ENCODE data around the gene FGL2.
A peak's percentile ranks its signal among the peaks of the same experiment; 100 is the strongest.
"Not testable (repeated sequence)": the region's sequence is repeated elsewhere in the genome, so short reads cannot be mapped to it uniquely, and the experiment has no call there.

Gene FGL2

DNA sequence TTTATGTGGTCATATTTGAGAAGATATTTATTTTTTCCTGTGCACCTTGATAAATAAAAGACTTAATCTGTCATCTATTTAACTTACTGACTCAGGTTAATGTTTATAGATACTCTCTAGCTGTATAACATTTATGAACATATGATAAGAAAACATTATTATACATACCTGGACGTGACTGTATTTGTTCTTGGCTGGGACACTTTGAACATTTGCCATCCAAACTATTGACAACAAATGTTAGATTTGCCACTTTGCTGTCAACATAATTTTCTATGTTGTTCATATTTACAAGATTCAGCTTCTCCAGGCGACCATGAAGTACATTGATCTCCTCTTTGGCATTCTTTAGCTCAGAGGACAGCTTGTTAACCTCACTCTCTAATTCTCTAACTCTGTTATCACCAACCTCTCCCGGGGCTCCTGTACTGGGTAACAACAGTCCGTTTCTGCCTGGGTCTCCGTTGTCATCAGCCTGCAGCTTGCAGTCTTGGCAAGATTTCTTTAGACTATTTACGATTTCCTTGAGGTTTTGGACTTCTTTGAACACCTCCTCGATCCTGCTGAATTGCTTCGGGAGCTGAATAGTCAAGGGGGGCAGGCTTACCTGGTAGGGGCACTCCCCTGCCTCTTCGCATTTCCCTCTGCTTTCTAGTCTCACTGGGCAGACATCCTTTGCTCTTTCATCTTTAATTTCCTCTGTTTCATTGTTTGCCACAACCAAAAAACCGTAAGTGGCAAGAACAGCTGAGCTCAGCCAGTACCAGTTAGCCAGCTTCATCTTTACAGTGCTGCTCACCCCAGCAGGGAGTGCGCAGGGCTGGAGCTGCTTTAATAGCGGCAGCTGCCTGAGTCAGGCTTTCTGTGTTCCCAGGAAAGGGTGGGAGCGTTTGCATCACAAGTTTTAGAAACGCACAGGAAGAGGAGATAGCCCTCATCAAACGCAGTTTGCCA is at the start of gene FGL2:
TSS of gene FGL2 (minus strand) at position 807 of the 954 bp plus-strand sequence. CDS start at position 781, 26 bp downstream.
- DNase-seq (ENCODE audit: low spot score), result no peak

- no peak for DNase-seq (ENCODE audit: low spot score)
Measured at GRCh38 chr7:77248154-77248553, 48.5 kb upstream of the FGL2 start.

GRCh38 chr7:77247206-77247850 is 47.7 kb upstream of the FGL2 start:
- DNase-seq (ENCODE audit: low spot score), result peak; percentile 58

- no peak for DNase-seq (ENCODE audit: low spot score)
Measured at GRCh38 chr7:77246026-77246640, 46.5 kb upstream of the FGL2 start.

- no peak for DNase-seq (ENCODE audit: low spot score)
Measured at GRCh38 chr7:77245015-77245755, 45.6 kb upstream of the FGL2 start.

GRCh38 chr7:77244222-77244934 is 44.8 kb upstream of the FGL2 start:
- no peak for DNase-seq (ENCODE audit: low spot score)

- no peak for DNase-seq (ENCODE audit: low spot score)
Measured at GRCh38 chr7:77242554-77242953, 42.9 kb upstream of the FGL2 start.

- no peak for DNase-seq (ENCODE audit: low spot score)
Measured at GRCh38 chr7:77242068-77242467, 42.4 kb upstream of the FGL2 start.

DNA sequence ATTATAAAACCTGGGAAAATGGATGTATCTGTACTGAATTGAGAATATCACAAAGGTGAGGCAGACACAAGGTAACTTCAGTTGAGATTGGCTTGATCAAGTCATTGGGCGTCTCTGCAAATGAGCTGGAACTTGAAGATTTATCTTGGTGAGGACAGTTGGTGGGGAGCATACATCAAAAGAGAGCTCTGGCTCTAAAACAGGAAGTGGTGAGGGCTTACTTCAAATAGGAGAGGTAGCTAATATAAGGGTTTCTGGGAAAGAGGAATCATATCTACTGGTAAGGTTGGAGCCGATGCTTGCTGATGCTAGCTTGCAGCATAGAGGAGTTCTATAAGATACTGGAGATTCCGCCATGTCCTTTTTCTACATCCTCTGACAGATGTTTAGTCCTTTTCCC is 39.9 kb upstream of the FGL2 start:
- no peak for DNase-seq (ENCODE audit: low spot score)

DNA sequence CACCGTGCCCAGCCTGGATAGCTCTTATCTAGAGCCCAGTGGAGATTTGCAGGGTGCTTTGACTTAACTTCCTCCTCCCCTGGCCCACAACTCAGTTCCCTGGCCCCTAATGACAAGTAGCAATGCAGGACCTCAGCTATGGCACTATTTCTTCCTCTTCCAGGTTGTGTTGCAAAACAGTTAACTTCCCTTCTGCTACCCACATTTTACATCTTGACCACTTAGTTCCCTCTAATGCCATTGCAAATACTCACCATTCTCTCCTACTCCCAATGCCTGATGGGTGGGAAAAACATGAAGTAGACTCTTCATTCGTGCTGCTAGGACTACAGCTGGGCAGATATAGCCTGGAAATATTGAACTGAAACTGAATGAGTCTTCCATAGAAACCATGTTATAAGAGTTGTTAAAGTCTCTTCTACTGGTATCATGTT is 39.1 kb upstream of the FGL2 start:
- DNase-seq (ENCODE audit: low spot score), result no peak

- no peak for DNase-seq (ENCODE audit: low spot score)
Measured at GRCh38 chr7:77235276-77235675, 35.7 kb upstream of the FGL2 start.

GRCh38 chr7:77232467-77232866 is 32.8 kb upstream of the FGL2 start:
- DNase-seq (ENCODE audit: low spot score), result no peak

- not testable (repeated sequence) for DNase-seq (ENCODE audit: low spot score)
Measured at GRCh38 chr7:77228795-77229194, 29.2 kb upstream of the FGL2 start.

GRCh38 chr7:77226357-77226839 is 26.8 kb upstream of the FGL2 start:
- DNase-seq (ENCODE audit: low spot score), result no peak

- no peak for DNase-seq (ENCODE audit: low spot score)
Measured at GRCh38 chr7:77223261-77223660, 23.6 kb upstream of the FGL2 start.

DNA sequence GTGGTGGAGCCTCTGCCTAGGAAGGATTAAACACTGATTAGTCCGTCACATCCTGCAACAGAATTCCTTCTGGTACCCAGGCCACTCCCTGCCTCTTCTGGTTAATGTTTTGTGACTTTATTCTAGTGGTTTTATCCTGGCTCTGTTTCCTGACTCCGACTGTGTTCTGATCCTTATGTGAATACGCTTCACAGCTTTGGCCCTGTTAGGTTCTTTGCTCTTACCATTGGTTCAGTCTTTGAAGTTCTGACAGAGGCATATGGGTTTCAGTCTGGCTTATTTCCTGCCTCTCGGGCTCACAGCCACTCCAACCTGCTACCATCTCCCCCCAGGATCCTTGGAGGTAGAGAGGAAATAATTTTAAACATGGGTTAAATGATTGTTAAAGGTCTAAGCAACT is 23.2 kb upstream of the FGL2 start:
- DNase-seq (ENCODE audit: low spot score), result no peak

GRCh38 chr7:77222065-77222464 is 22.4 kb upstream of the FGL2 start:
- DNase-seq (ENCODE audit: low spot score), result no peak

- not testable (repeated sequence) for DNase-seq (ENCODE audit: low spot score)
Measured at GRCh38 chr7:77219701-77220331, 20.2 kb upstream of the FGL2 start.

DNA sequence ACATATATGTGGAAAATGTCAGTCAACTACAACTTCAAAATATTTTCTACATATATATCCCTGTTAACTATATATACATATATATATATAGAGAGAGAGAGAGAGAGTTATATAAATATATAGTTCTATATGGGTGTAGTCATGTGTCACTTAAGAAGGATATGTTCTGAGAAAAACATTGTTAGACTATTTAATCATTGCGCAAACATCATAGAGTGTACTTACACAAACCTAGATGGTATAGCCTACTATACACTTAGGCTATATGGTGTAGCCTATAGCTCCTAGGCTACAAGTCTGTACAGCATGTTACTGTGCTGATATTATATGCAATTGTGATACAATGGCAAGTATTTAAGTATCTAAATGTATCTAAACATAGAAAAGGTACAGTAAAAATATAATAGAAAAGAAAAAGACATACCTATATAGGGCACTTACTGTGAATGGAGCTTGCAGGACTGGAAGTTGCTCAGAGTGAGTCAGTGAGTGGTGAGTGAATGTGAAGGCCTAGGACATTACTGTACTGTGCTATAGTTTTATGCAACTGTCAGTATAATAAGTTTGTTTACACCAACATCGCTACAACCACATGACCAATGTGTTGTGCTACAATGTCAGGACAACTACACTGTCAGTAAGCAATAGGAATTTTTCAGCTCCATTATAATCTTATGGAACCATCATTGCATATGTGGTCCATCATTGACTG is 18.0 kb upstream of the FGL2 start:
- no peak for DNase-seq (ENCODE audit: low spot score)

DNA sequence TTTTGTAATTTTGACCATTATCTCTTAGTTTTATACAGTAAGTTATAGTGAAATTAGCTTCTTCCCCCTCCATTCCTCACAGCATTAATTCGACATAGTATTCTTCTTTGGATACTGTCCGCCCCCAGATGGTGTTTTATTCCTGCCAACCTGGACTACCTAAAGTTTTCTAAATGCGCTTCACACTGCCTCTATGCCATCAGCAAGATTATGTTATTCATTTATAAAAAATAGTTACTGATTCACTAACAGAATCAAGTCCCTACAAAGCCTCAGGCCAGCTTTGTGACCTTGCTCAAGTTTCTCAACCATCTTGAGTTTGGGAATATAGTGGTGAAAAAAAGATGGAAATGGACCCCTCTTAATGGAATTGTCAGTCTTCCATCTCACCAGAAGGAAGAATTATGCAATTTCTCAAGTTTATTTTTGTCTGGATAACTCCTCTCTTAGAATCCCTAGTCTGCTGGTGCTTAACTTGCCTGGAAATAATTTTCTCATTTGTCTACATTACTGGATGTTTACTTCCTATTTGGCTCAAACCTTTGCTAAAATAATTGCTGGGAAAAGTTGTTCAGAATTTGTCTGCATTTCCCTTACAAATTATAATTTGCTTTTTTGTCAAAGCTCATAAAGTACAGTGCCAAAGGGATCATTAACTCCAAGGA is 16.7 kb upstream of the FGL2 start:
- no peak for DNase-seq (ENCODE audit: low spot score)
